Panc1 (cell line): ENCODE results near the gene FYN. TPM values are rescaled to one million over a fixed set of nuclear protein-coding genes. Genes with fewer than 3 reads are reported as not detected.

ENCODE experiments used
- ATAC-seq: fragments of 200-7000 bp; cut with Tn5 transposase; 2 replicates; pipeline ENCODE4 v1.9.1; 2020; ENCODE audit warnings: mild to moderate bottlenecking, moderate library complexity
- BruUV-seq: library from RNA; stranded (reverse); fragments of 400-500 nt; replicated peaks from 2 replicates; lab custom pipeline; 2021; lab: Mats Ljungman, UMichigan
- CTCF ChIA-PET: fragments of 300-600 bp; sonication (Branson Sonifier 250); formaldehyde crosslinking; loops from one replicate; lab custom pipeline; 2022; ENCODE audit warnings: antibody characterized with exemption; lab: Charles Lee
- POLR2A ChIA-PET: fragments of 300-600 bp; sonication (Branson Sonifier 250); formaldehyde crosslinking; loops from one replicate; lab custom pipeline; 2022; ENCODE audit warnings: antibody characterized with exemption; lab: Charles Lee
- DNase-seq: peaks from one replicate; pipeline ENCODE4 v3.0.0-alpha.2; 2010; ENCODE audit warnings: low read depth, low spot score
- H3K27ac ChIP-seq: 2 replicates; pipeline ENCODE4 v1.5.1; 2011; ENCODE audit warnings: mild to moderate bottlenecking, low read length, inconsistent platforms
- H3K27me3 ChIP-seq: fragments of 200-500 bp; sonication (Bioruptor generic); 2 replicates; pipeline ENCODE4 v1.6.0; 2014; ENCODE audit warnings: low read length, inconsistent platforms; ENCODE audit not compliant: control insufficient read depth, insufficient read depth
- H3K36me3 ChIP-seq: fragments of 200-500 bp; sonication (Bioruptor generic); 2 replicates; pipeline ENCODE4 v1.5.1; 2014; ENCODE audit warnings: inconsistent platforms, mild to moderate bottlenecking, low read length, moderate library complexity; ENCODE audit not compliant: control insufficient read depth, insufficient read depth
- H3K4me1 ChIP-seq: 2 replicates; pipeline ENCODE4 v1.5.1; 2011; ENCODE audit warnings: inconsistent platforms, mild to moderate bottlenecking, low read length, moderate library complexity; ENCODE audit not compliant: control insufficient read depth, insufficient read depth
- H3K4me3 ChIP-seq, 2 experiments: 2 replicates each; pipeline ENCODE4 v1.5.1; 2011 to 2012; ENCODE audit warnings: low read depth in 2 of 2, low read length in 2 of 2, mild to moderate bottlenecking in 2 of 2, inconsistent platforms in 1 of 2, moderate library complexity in 1 of 2
- H3K9me3 ChIP-seq: fragments of 200-500 bp; sonication (Bioruptor generic); 2 replicates; pipeline ENCODE4 v1.5.1; 2014; ENCODE audit warnings: low read depth, mild to moderate bottlenecking, inconsistent platforms, low read length, moderate library complexity; ENCODE audit not compliant: control insufficient read depth, insufficient read depth
- POLR2AphosphoS5 ChIP-seq: IDR thresholded peaks from 2 replicates; pipeline ENCODE4 v1.6.1; 2012; ENCODE audit warnings: mild to moderate bottlenecking, low read depth, low read length, moderate library complexity
- REST ChIP-seq, 2 experiments: IDR thresholded peaks; 2 replicates each; pipeline ENCODE4 v1.6.1; 2011 to 2012; ENCODE audit warnings: low read depth in 2 of 2, control low read depth in 1 of 2, low read length in 1 of 2, mild to moderate bottlenecking in 1 of 2, moderate library complexity in 1 of 2; ENCODE audit not compliant: insufficient read depth in 1 of 2
- SIN3A ChIP-seq: IDR thresholded peaks from 2 replicates; pipeline ENCODE4 v1.6.1; 2012; ENCODE audit warnings: low read depth, mild to moderate bottlenecking, low read length, moderate library complexity, borderline replicate concordance; ENCODE audit not compliant: insufficient read depth
- TCF7L2 ChIP-seq: IDR thresholded peaks from 2 replicates; pipeline ENCODE4 v1.6.1; 2011; ENCODE audit warnings: mild to moderate bottlenecking, low read depth, low read length, inconsistent platforms
- in situ Hi-C: cut with HindIII; loops from 2 replicates; pipeline ENCODE4 v1.10.0; 2016; ENCODE audit warnings: low sequenced_read_pairs, low pct_unique_long_range_greater_than_20kb
- intact Hi-C: fragments of 100-400 bp; cut with micrococcal nuclease; formaldehyde crosslinking; loops from one replicate; pipeline ENCODE4 v1.10.0; 2022; ENCODE audit not compliant: unreplicated experiment
- total RNA-seq: library from RNA; stranded (reverse); gene quantifications from one replicate; pipeline ENCODE4 v1.2.1, GENCODE V29; 2021; ENCODE audit not compliant: unreplicated experiment
- TF ChIP-seq, protein P1 (sequence below): fragments of 450-650 bp; IDR thresholded peaks from 2 replicates; pipeline ENCODE4 v1.5.1; 2017; ENCODE audit warnings: mild to moderate bottlenecking

Gene FYN
- total RNA-seq, 1 experiment from 2014 or later = 4.2 TPM

DNA sequence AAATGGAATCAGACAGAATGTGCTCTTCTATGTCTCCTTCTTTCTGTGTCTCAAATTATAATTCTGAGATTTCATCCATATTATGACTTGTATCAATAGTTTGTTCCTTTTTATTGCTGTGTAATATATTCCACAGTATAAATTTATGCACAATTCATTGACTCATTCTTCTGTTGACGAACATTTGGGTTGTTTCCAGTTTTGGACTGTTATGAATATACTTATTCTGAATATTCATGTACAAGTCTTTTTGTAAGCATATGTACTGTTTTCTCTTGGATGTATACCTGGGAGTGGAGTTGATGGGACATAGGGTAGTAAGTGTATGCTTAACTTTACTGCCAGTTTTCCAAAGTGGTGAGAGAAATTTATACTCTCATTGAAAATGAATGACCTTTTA is 239.4 kb downstream of the FYN start:
- Histone ChIP-seq H3K27me3 (no peaks in the 10 kb centered on the region), H3K9me3 (0 out of 2 replicates have a peak, but pooled peaks cover 4% of the 10 kb centered on the region), H3K4me1 (peaks cover 3% of the 10 kb centered on the region; the same call in 1 of the 2 replicates), H3K4me3 (no peak overlapping the region), H3K36me3 (no peaks in the 10 kb centered on the region), H3K27ac (no peak overlapping the region)
- TF ChIP-seq TCF7L2 = no peak
- TF ChIP-seq REST (IDR thresholded peaks at IDR 0.05; ENCODE audit: insufficient read depth in 1 of 2, low read depth in 2 of 2, low read length in 1 of 2) = no peak
- TF ChIP-seq, protein P1, sequence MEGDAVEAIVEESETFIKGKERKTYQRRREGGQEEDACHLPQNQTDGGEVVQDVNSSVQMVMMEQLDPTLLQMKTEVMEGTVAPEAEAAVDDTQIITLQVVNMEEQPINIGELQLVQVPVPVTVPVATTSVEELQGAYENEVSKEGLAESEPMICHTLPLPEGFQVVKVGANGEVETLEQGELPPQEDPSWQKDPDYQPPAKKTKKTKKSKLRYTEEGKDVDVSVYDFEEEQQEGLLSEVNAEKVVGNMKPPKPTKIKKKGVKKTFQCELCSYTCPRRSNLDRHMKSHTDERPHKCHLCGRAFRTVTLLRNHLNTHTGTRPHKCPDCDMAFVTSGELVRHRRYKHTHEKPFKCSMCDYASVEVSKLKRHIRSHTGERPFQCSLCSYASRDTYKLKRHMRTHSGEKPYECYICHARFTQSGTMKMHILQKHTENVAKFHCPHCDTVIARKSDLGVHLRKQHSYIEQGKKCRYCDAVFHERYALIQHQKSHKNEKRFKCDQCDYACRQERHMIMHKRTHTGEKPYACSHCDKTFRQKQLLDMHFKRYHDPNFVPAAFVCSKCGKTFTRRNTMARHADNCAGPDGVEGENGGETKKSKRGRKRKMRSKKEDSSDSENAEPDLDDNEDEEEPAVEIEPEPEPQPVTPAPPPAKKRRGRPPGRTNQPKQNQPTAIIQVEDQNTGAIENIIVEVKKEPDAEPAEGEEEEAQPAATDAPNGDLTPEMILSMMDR = no peak
- no peak for TF ChIP-seq POLR2AphosphoS5
- no peak for TF ChIP-seq SIN3A
- intact Hi-C loops (no loop called here), in situ Hi-C loops (no loop called here)
- no TSS peak for BruUV-seq
- CTCF ChIA-PET = no interaction called here
- ATAC-seq = no peak
- DNase-seq = no peak
- POLR2A ChIA-PET = no interaction called here

DNA sequence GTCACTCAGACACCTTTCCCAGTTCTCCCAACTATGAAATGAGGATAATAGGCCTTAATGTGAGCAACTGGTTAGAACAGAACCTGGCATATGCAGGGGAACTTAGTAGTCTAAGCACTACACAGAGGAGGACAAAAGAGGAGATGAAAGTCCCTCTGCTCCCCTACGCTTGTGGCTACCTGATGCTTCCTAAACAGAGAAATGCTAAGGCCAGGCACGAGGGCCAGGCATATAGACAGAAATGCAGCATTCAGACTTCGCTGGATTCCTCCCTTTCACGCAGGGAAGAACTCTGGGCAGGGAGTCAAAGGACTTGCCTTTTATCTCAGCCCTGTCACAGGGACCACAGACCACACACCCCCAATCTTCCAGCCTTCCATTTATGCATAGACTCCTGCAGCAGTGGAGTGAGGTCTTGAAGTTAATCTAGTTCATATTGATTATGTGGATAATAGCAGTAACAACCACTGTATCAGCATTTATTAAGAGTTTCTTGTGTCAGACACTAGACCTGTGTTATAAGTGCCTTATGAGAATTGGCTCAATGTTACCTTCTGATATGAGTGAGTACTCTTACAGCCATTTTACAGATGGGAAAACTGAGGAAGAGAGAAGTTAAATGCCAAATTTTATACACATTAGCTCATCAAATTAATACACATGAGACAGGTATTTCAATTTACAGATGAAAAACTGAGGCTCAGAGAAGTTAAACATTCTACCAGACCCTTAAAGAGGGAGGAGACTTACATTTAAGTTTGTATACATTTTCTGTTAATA is 240.6 kb downstream of the FYN start:
- TF ChIP-seq POLR2AphosphoS5 (no peak), REST (IDR thresholded peaks at IDR 0.05; ENCODE audit: insufficient read depth in 1 of 2, low read depth in 2 of 2, low read length in 1 of 2) (no peak), SIN3A (no peak), TCF7L2 (no peak)
- TF ChIP-seq, protein P1 = no peak
- DNase-seq (no peak), ATAC-seq (0 out of 2 replicates have a peak, but pooled peaks have one; percentile 36)
- ChIA-PET POLR2A (no interaction called here), CTCF (no interaction called here)
- in situ Hi-C loops = no loop called here
- Histone ChIP-seq H3K4me1 (peaks cover 3% of the 10 kb centered on the region; the same call in 1 of the 2 replicates), H3K27me3 (no peaks in the 10 kb centered on the region), H3K4me3 (no peak overlapping the region), H3K36me3 (no peaks in the 10 kb centered on the region), H3K27ac (no peak overlapping the region), H3K9me3 (0 out of 2 replicates have a peak, but pooled peaks cover 4% of the 10 kb centered on the region)
- intact Hi-C loops = no loop called here
- no TSS peak for BruUV-seq
